ENCODE measurements around the gene DAZAP2.
"Not testable (repeated sequence)": the region's sequence is repeated elsewhere in the genome, so short reads cannot be mapped to it uniquely, and the experiment has no call there.

Gene DAZAP2

GRCh38 chr12:51253276-51253675 lies 14.7 kb downstream of the DAZAP2 start:
- no peak for DNase-seq

GRCh38 chr12:51254536-51254935 lies 15.9 kb downstream of the DAZAP2 start:
- DNase-seq, result no peak

GRCh38 chr12:51259600-51259999 lies 21.0 kb downstream of the DAZAP2 start:
- not testable (repeated sequence) for DNase-seq

GRCh38 chr12:51262758-51263177 lies 24.1 kb downstream of the DAZAP2 start:
- DNase-seq, result no peak

GRCh38 chr12:51263341-51263740 lies 24.7 kb downstream of the DAZAP2 start:
- no peak for DNase-seq

GRCh38 chr12:51264297-51264696 lies 25.7 kb downstream of the DAZAP2 start:
- DNase-seq, result no peak

GRCh38 chr12:51265024-51265423 lies 26.4 kb downstream of the DAZAP2 start:
- DNase-seq, result no peak

- DNase-seq, result no peak
These were observed 30.8 kb downstream of the DAZAP2 start for GRCh38 chr12:51269174-51270066.

GRCh38 chr12:51270067-51270950 lies 31.7 kb downstream of the DAZAP2 start, which contains the start of gene SMAGP:
Gene SMAGP, minus strand, starts transcription at chr12:51270415. Its CDS starts 1,137 bp downstream, at chr12:51269278.
- no peak for DNase-seq

GRCh38 chr12:51270951-51271518 lies 32.4 kb downstream of the DAZAP2 start:
- DNase-seq, result no peak

- not testable (repeated sequence) for DNase-seq
These were observed 34.2 kb downstream of the DAZAP2 start for GRCh38 chr12:51272810-51273209.

- DNase-seq, result no peak
These were observed 36.5 kb downstream of the DAZAP2 start for GRCh38 chr12:51275088-51275487.

GRCh38 chr12:51281202-51281924 lies 42.7 kb downstream of the DAZAP2 start:
- DNase-seq, result no peak

GRCh38 chr12:51285843-51286242 lies 47.2 kb downstream of the DAZAP2 start:
- no peak for DNase-seq

GRCh38 chr12:51291603-51292513 lies 53.2 kb downstream of the DAZAP2 start:
- not testable (repeated sequence) for DNase-seq

All from NCI-H187 treated with DMSO at 0.1 percent for 48 hours (cell line).